ENCODE results near the gene PIGH. TPM values are rescaled to one million over a fixed set of nuclear protein-coding genes. Genes with fewer than 3 reads are reported as not detected.

The PIGH gene
- total RNA-seq, 4 donors from 2014 or later: 43.0 to 103 (median 63.1) TPM

GRCh38 chr14:67623114-67623513, 23.0 kb upstream of the PIGH start:
- TF ChIP-seq CTCF (IDR thresholded peaks at IDR 0.05): no peak
- TF ChIP-seq POLR2A (IDR thresholded peaks at IDR 0.05): no peak
- Histone ChIP-seq H3K27ac (peak overlapping the region; percentile 84 to 94 (median 86)), H3K36me3 (no peaks in the 10 kb centered on the region), H3K27me3 (no peaks in the 10 kb centered on the region), H3K9me3 (no peaks in the 10 kb centered on the region), H3K4me3 (replicated peaks in 1 of 3) (no peak overlapping the region), H3K4me1 (peaks cover 35 to 46% of the 10 kb centered on the region in 2 donors)
- WGBS, 2 donors: 15 to 18% methylated on average over 2 of the region's 2 CpGs
- DNase-seq: peak; percentile 30 to 45
- intact Hi-C loops (cut with DNase I): no loop called here

- Histone ChIP-seq H3K27ac (peak overlapping the region; percentile 84 to 94 (median 86)), H3K9me3 (no peaks in the 10 kb centered on the region), H3K36me3 (no peaks in the 10 kb centered on the region), H3K27me3 (no peaks in the 10 kb centered on the region), H3K4me3 (replicated peaks in 1 of 3) (peak overlapping the region in 1 of 3 donors; percentile 0), H3K4me1 (peaks cover 36 to 47% of the 10 kb centered on the region in 2 donors)
- TF ChIP-seq POLR2A (IDR thresholded peaks at IDR 0.05) (peak in 1 of 2 donors; percentile 49), CTCF (IDR thresholded peaks at IDR 0.05) (no peak)
- intact Hi-C loops (cut with DNase I): no loop called here
- DNase-seq: peak; percentile 63 to 66
- 40 to 52% methylated on average over 4 of the region's 4 CpGs for WGBS, 2 donors
These were observed 22.6 kb upstream of the PIGH start for GRCh38 chr14:67622675-67623074.

GRCh38 chr14:67620217-67620785, 20.2 kb upstream of the PIGH start:
- TF ChIP-seq CTCF (IDR thresholded peaks at IDR 0.05): no peak
- H3K27ac ChIP-seq: peak overlapping the region; percentile 87 to 96 (median 87)
- DNase-seq: peak; percentile 63 to 65
- H3K27me3 ChIP-seq: no peaks in the 10 kb centered on the region
- 3 to 9% methylated on average over 19 of the region's 19 CpGs for WGBS, 2 donors
- intact Hi-C loops (cut with DNase I): no loop called here
- H3K9me3 ChIP-seq: no peaks in the 10 kb centered on the region
- peak overlapping the region; percentile 13 to 80 (median 75) for H3K4me3 ChIP-seq (replicated peaks in 1 of 3)
- H3K4me1 ChIP-seq: peaks cover 38 to 51% of the 10 kb centered on the region in 2 donors
- H3K36me3 ChIP-seq: no peaks in the 10 kb centered on the region

- Histone ChIP-seq H3K9me3 (no peaks in the 10 kb centered on the region), H3K27ac (peak within 1 kb of the TSS; percentile 87 to 96 (median 93)), H3K36me3 (no peaks in the 10 kb centered on the region), H3K27me3 (no peaks in the 10 kb centered on the region), H3K4me1 (peaks cover 38 to 51% of the 10 kb centered on the region in 2 donors), H3K4me3 (replicated peaks in 1 of 3) (peak within 1 kb of the TSS; percentile 13 to 80 (median 75))
- intact Hi-C loops (cut with DNase I): loop anchor here (10.0 kb wide), 1 partner anchor 45 kb away; no protein-coding TSS in a partner anchor
- peak; percentile 100 for DNase-seq
- TF ChIP-seq CTCF (IDR thresholded peaks at IDR 0.05): no peak
- TF ChIP-seq POLR2A (IDR thresholded peaks at IDR 0.05): peak; percentile 97 to 99
- 0 to 1% methylated on average over 18 to 47 of the region's 62 CpGs for WGBS, 2 donors
These were observed 19.6 kb upstream of the PIGH start, which contains the start of gene ARG2 for GRCh38 chr14:67619446-67620216. ARG2 (plus strand) TSS chr14:67619920; CDS start chr14:67619978, 58 bp downstream.

- Histone ChIP-seq H3K4me1 (peaks cover 35 to 49% of the 10 kb centered on the region in 2 donors), H3K36me3 (no peaks in the 10 kb centered on the region), H3K4me3 (replicated peaks in 1 of 3) (no peak overlapping the region), H3K27me3 (no peaks in the 10 kb centered on the region), H3K9me3 (no peaks in the 10 kb centered on the region), H3K27ac (peak overlapping the region; percentile 87 to 93 (median 92))
- intact Hi-C loops (cut with DNase I): loop anchor here (10.0 kb wide), 1 partner anchor 46 kb away; no protein-coding TSS in a partner anchor
- no peak for TF ChIP-seq POLR2A (IDR thresholded peaks at IDR 0.05)
- peak; percentile 25 to 74 (median 62) for TF ChIP-seq CTCF (IDR thresholded peaks at IDR 0.05)
- no peak for DNase-seq
These were observed 18.6 kb upstream of the PIGH start for GRCh38 chr14:67618617-67619063.

Measured in thyroid gland (tissue), 4 donors.